SK-N-MC (cell line): ENCODE measurements around the gene RECK.

Source experiments
- EZH2 ChIP-seq: fragments of 200-600 bp; sonication (generic); IDR thresholded peaks from one replicate; pipeline ENCODE4 v1.6.1; 2017; ENCODE audit warnings: antibody characterized with exemption
- POLR2AphosphoS5 ChIP-seq: IDR thresholded peaks from 2 replicates; pipeline ENCODE4 v1.6.1; 2012; ENCODE audit warnings: mild to moderate bottlenecking, low read depth, low read length, borderline replicate concordance

DNA sequence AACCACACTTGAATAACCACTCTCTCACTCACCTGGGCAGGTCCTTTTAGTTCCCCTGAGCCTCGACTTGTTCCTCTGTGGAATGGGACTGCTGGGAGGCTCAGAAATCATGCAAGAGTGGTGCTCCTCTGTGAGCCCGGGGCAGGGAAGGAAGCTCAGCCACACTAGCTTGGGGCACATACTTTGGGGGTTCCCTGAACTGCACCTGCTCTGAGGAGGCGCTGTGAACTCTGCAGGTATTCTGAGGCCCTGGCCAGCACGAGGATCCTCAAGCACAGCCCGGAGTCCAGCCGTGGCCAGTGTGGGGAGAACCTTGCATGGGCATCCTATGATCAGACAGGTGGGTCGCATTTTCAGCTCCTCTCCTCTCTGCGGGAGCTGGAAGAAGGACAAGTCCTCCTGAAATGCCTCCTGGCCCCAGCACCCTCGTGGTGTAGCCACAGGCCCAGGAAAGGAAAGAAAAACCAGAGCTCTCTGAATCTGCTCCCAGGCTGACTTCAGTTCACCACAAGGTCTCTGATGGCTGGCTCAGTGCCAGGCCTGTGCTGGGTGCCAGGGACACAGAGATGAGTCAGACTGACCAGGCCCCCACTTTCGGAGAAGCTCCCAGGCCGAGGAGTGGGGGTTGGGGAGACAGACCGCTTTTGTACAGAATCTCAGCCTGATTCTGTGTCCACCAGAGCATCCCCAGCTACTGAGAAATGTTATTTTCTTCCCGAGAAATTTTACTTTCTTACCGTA, 111.8 kb downstream of the RECK start:
- no peak for TF ChIP-seq EZH2
- no peak for TF ChIP-seq POLR2AphosphoS5
